GM19468 (cell line): ENCODE data around the gene LRRC45.

Experiments
- ATAC-seq: cut with Tn5 transposase; IDR thresholded peaks from one replicate; pipeline ENCODE4 v1.9.1; 2021; ENCODE audit warnings: mild to moderate bottlenecking, moderate library complexity, moderate number of reproducible peaks; ENCODE audit not compliant: unreplicated experiment; ENCODE audit errors: extremely low read depth

Gene LRRC45

GRCh38 chr17:81993729-81994592, 29.1 kb upstream of the LRRC45 start:
- no peak for ATAC-seq

- no peak for ATAC-seq
Observed at GRCh38 chr17:81994593-81995462, 28.3 kb upstream of the LRRC45 start.

GRCh38 chr17:81995463-81996231, 27.5 kb upstream of the LRRC45 start:
- ATAC-seq: no peak

DNA sequence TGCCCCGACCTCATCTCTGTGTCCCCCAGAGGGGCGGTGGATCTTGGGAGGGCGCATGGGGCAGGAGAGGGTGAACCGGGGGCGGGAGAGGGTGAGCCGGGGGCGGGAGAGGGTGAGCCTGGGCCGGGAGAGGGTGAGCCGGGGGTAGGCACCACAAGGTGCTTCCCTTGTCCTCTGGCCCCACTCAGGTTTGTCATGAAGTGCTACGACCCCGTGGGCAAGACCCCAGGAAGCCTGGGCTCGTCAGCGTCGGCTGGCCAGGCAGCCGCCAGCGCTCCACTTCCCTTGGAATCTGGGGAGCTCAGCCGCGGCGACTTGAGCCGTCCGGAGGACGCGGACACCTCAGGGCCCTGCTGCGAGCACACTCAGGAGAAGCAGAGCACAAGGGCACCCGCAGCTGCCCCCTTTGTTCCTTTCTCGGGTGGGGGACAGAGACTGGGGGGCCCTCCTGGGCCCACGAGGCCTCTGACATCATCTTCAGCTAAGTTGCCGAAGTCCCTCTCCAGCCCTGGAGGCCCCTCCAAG, 26.8 kb upstream of the LRRC45 start:
- ATAC-seq: no peak

DNA sequence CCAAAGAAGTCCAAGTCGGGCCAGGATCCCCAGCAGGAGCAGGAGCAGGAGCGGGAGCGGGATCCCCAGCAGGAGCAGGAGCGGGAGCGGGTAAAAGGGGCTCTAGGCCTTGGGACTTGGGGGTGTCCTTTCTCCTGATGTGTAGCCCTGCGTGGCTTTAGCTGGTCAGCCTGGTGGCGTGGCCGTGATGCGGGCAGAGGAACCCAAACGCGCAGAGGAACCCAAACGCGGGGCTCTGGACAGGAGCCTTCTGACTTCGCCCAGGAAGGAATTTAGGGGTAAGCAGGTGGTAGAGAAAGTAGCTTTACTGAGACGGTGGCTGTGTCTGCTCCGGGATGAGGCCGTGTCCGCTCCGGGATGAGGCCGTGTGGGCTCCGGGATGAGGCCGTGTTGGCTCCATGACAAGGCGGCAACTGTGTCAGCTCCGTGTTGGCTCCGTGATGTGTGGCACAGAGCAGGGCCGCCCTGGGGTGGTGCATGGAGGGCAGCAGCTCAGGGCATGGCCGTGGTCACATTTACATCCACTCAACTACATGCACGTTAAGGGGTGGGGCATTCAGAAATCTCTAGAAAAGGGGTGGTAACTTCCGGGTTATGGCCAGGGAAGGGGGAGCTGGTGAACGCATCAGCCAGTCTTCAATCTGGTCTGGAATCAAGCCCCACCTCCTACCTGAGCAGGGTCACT, 26.2 kb upstream of the LRRC45 start:
- no peak for ATAC-seq

DNA sequence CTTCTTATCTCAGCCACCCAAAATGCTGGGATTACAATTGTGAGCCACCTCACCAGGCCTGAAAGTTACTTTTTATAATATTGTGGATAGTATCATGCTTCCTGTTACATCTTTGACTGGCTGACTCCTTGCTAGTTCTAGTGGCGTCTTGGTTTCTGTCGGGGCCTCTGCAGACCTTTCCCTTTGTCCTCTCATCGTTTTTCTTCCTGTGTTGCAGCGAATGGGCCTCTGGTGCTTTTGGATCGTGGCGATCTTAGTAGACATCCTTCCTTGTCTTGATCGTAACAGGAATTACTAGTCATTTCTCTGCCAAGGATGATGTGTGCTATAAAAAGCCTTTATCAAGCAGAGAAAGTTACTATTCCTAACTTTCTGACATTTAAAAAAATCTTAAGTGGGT, 24.9 kb upstream of the LRRC45 start:
- ATAC-seq: no peak

DNA sequence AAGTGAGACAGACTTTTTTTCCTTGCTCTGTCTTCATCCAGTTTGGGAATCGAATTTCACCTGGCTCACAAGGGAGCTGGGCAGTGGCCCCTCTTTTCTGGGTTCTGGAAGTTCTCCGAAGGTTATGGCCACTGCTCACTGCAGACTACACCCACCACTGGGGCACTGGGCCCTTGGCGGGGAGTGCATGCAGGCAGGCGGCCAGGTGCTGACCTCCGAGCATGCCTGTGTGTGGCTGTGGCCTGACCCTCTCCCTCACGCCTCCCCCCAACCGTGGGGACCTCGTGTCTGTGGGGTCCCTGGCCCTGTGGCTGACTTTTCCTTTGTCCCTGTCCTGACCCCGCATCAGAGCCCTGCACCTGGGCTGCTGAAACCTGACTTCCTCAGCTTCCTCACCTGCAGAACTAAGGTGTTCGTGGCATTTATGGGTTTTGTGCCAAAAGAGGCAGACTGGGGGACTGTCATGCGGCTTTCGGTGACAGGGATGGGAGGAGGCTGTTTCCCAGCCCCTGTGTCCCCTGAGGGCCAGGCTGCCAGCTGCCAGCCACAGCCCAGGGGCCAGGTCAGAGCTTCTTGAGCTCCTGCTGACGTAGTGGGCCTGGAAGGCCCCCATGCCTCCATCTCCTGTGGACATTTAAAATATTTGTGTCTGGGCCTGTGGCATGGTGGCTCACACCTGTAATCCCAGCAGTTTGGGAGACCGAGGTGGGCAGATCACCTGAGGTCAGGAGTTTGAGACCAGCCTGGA, 24.2 kb upstream of the LRRC45 start:
- no peak for ATAC-seq

DNA sequence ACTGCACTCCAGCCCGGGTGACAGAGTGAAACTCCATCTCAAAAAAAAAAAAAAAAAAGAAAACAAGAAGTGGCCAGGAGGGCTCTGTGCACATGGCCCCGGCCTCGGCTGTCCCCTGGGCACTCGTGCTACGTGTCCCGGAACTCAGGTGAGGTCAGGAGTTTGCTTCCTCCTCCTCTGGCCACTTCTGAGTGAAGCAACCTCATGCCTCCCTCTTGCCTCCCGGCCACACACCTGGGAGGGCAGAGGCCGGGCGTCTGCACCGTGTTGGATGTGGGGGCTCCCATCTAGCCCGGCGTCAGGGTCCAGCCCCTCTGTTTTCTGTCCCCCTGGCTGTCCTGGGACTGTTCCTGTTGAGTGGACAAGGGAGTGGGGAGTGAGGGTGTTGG, 23.5 kb upstream of the LRRC45 start:
- no peak for ATAC-seq

GRCh38 chr17:81999976-82000802, 22.9 kb upstream of the LRRC45 start:
- no peak for ATAC-seq

DNA sequence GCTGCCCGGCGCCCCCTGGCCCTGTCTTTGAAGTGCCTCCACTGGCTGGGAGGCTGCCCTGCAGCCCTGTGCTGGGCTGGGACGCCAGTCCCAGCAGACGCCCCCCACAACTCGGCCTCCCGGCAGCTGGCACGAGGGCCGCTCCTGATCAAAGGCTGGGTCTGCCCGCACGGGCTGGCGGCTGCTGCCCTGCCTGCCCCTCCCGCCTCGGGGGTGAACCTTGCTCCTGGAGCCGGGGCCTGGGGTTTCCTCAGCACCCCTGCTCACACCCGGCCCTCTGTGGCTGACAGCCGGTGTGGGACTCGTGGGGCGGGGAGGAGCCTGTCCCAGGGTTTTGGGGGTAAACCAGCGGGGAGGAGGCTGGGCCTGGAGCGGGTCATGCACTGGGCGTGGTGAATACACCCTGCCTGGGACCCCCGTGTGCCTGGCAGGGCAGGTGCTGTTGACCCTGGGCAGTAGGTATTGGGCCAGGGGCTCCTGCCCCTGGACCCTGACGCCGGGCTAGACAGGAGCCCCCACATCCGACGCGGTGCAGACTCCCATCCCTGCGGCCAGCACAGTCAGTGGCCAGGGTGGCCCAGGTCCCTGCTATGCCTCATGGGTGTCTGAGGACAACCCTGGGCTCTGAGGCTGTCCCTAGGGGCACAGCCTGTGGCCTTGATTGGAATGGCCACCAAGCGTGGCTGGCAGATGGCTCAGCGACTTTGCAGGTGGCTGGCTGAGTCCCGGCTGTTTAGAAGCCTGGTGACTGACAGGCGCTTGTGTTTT, 22.1 kb upstream of the LRRC45 start:
- ATAC-seq: no peak

DNA sequence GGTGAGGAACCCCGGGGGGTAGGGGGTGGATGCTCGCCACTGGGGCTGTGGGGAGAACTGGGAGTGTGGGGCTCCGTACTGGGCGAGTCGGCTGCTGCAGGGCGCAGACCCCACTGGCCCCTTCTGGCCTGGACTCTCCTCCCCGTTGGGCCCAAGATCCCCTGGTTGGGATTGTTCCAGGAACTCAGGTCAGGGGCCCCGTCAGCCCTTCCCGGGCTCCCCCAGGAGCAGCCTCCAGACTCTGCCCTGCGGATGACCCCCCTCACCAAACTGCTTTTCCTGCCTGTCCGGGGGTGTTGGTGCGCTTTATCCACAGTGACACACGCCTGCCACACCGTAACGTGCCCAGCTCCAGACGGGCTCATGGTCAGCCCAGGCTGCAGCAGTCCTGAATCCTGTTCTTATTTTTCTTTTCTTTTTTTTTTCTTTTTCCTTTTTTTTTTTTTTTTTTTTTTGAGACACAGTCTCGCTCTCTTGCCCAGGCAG, 21.5 kb upstream of the LRRC45 start:
- no peak for ATAC-seq

DNA sequence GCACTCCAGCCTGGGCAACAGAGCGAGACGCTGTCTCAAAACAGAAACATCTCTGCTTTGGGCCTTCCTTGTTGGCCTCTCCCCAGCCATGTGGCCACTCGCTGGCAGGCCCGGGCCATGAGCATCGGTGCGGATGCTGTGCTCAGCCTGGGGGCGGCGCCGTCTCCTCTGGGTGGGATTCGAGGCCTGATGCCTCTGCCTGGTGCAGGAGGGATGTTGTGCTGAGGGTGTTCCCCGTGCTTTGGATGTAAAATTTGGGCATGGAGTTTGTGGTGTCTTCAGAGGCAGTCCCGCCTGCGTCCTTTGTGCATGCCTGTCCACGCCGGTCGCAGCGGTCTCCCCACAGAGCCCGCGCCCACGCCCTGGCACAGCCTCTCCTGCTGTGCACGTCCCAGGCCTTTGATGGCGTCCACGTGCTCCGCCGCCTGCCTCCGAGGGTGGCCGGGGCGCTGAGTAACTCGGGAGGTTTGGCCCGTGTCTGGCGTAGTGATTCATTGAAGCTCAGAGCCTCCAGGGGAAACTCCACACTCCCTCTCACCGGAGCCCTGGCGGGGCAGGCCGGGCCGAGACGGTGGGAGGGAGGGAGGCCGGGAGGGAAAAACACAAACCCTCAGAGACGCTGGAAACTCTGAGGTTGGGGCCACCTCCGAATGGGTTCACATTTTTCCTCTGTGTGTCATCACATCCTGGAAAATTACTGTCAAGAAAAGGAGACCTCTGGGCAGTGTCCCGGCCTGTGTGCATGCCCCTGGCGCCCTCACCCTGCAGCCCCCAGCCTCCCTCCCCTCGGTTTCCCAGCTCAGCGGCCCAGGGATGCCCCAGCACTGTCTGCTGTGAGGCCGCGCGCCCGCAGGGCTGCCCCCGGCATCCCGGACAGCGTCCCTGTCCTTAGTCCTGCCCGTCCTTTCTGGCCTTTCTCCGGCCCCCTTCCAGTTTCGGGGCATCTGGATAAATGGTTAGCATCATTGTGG, 19.4 kb upstream of the LRRC45 start:
- ATAC-seq: no peak

DNA sequence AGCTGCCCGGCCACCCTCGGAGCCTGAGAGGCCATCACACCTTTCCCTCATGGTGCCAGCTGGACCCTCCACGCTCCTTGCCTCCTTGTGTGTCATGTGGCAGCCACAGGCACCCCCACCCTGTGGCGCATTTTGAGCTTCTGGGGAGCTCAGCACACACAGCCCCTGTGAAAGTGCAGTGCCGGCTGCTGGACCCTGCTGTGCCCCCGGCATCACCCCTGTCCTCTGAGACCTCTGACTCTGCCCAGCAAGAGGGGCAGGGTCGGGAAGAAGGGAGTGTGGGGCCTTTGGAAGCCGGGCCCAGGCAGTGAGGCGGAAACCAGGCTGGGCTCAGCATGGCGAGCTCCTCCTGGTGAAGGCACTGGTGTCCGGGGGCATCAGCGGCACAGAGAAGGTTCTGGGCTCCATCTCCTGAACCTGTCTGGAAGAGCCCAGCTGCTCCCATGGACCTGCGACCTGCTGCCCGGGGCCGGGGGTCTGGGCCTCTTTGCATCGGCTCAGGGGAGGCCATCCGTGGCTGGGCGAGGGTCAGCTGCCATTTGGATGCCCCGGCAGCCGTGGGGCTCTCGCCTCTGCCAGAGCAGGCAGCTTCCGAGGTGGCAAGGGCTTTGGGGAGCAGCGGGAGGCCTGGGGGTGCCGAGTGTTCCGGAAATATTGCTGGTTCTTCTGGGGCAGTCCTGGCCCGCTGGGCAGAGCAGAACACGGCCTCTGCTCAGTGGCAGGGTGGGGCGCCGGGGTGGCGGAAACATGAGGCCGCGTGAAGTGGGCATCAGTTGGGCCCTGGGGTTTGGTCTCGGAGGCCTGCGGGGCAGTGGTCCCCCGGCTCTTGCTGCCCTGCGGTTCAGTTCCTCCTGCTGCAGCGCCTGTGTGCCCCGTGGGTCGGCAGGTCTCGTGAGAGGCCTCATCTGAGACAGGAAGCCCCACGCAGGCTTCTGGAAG, 18.3 kb upstream of the LRRC45 start:
- no peak for ATAC-seq

GRCh38 chr17:82005701-82006348, 17.3 kb upstream of the LRRC45 start:
- ATAC-seq: no peak
